Fibroblast of skin of right biceps (primary cell): ENCODE measurements around the gene NAV3.

Experiments used
- DNase-seq: peaks from one replicate; pipeline ENCODE4 v3.0.0-alpha.2; 2013

Gene NAV3

DNA sequence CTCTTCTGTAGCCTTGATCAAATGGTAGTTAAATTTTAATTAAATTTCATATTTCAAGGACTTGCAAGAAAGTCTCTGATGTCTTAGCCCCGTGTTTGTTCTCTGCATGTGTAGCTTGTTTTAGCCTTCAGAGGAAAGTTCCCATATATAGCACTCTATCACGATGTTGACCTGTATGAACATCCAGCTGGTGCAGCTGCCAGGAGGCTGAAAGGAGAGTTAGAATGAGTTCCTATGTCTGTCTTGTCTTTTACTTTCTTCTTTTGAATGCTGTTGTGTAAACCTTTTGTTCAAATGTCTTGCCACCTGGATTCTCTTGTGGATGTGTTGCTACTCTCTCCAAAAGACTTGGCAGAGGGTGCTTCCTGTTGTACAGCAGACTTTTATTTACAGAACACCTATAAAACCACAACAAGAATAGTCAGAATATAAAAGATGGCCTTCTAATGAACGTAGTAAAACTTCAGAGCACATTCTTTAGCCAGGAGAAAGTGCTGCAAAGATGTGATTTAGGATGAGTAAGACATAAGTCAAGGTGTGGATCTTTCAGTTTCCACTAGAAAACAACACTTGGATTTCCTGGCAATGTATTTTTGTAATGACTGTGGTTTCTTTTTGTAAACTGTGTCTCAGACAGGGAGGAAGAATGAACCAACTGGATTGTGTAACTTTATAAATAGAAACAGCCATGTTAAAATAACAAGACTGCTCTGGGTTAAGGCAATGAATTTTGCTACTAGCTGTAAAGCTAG, 17.2 kb downstream of the NAV3 start:
- DNase-seq = peak; percentile 91

DNA sequence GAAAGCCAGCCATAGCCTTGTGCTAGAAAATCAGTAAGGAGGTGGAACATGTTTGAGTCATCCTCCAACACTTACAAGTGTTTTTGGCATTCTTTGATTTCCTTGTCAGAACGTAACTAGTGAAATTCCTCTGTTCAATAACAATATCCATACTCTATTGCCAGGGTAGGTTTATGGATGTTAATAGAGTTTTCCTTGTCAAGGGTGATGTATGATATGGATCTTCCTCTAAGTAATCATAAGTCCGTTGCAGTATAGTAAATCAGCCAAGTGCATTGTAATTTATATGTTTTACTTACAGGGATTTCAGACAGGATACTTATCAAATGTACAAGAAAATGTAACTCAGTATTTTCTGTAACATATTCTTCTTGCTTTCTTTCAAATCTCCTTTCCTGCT, 19.4 kb downstream of the NAV3 start:
- no peak for DNase-seq

DNA sequence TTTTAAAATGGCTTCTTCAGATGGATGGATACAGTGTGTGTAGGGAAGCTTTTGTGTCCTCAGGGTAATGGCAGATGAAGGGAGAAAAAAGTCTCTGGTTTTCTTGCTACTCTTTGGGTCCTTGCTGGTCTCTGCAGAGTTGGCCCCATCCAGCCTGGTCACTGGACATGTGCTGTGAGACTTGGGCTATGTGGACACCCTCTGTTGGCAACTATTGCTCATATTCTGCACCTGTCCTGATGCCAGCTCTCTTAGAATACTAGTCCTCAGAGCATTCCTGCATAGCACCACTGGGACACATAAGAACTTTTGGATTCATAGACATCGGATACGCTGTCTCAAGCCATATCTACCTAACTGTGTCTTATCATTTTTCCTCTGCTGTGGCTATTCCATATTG, 20.0 kb downstream of the NAV3 start:
- DNase-seq = no peak

DNA sequence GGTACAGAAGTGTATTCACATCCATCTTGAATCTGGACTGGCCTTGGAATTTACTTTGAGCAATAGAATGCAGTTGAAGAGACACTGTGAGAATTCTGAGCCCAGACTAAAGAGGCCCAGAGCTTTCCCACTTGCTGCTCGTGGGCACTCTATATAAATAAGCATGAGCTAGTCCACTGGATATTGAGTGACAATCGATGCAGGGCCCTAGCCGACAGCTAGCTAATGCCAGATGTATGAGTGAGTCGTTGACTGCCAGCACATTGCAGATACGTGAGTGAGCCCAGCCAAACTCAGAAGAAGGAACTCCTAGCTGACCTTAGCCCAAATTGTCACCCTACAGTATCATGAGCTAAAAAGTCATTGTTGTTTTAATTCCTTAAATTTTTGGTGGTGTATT, 24.9 kb downstream of the NAV3 start:
- DNase-seq = peak; percentile 43

DNA sequence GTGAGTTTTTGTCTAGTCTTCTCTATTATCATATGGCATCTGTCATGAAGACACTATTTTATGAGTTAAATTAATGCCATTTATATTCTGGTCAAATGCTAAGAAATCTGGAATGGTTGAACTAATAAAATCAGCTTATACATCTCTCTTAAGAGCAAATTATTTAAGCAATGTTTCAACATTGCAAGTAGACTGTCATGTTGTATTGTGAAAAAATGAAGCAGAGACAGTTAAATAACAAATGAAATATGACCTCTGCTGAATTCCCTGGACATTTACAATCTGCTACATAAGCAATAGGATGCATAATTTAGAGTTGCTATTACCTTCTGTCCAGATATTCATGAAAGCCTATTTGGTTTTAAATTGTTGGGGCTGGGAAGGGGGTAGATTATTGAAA, 30.6 kb downstream of the NAV3 start:
- DNase-seq = no peak

DNA sequence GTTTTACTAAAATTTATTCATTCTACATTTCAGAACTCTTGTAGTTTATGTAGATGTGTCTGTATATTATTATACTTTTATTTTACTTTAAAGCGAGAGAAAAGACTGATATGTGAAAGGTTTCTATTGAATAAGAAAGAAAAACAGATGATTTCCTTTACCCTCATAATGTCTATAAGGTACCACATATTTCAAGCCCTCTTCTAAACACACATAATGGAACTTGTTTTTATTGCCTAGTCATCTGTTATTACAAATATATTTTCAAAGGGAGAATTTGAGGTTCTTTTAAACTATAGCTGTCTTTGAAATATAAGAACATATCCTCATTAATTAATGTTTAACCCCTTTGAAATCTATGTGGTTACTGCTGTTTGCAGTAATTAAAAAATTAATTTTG, 34.5 kb downstream of the NAV3 start:
- no peak for DNase-seq

DNA sequence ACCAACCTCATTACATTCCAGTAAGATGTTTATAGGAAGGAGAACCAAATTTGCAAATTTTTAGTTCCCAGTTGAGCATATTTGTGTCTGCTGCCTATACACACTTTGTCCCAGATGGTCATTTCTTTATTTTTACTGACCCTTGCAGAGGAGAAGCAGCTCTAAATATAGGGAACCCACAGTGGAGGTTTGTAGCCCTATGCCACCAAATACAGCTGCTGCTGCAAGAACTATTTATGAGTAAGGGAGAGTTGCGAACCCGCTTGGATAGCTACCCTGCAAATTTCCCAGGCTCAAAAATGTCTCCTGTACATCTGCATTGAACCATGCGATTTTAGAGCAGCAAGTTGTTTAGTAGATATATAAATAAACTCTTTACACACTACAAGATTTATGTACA, 48.2 kb downstream of the NAV3 start:
- no peak for DNase-seq

DNA sequence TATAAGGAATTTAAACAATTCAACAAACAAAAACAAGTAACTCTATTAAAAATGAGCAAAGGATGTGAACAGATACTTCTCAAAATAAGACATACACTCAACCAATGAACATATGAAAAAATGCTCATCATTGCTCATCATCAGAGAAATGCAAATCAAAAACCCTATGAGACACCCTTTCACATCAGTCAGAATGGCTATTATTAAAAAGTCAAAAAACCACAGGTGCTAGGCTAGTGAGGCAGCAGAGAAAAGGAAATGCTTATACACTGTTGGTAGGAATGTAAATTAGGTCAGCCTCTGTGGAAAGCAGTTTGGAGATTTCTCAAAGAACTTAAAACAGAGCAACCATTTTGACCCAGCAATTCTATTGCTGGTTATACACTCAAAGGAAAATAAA, 52.0 kb downstream of the NAV3 start:
- no peak for DNase-seq

DNA sequence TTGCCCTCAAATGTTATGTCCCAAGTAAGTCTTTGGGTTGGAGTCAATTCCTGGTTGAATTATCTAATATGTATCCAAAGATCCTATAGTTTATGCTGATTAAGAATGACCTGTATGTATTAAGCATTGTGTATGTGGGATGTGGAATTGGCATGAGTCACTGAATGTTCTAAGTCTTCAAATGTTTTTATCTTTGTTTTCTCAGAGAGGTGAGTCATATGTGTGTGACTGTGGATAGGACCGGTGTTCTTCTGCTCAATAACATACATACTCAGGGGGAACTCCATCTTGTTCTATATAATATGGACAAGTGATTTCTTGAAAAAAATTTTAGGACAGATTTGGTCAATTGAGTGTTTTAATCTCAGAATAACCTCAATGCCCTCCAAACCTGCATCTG, 57.9 kb downstream of the NAV3 start:
- DNase-seq = peak; percentile 76

DNA sequence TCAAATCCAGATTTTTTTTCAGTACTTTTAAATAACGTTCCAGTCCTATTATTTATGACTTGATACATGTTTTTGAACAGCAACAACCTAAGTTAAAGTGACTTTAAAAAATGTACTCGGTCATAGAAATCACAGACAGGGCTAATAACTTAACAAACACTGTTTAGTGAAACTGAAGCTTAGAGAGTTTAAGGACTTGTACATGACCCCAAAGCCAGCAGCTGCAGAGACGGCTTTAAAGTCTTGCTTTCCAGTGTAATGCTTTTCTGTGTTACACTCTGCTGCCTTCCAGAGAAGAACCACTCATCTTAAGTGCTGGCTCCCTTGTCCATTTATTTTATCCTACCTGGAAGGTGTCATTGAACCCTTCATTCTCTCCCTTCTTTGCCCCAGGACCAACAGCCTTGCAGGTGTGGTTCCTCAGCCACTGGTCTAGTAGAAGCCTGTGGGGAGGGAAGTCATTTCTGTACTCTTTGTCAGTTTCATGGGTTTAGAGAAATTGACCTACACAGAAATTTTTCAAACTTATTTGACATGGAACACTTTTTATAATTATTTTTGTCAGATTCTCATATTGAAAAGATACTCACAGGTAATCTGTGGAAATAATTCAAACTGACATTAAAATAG, 60.9 kb downstream of the NAV3 start:
- DNase-seq = no peak

DNA sequence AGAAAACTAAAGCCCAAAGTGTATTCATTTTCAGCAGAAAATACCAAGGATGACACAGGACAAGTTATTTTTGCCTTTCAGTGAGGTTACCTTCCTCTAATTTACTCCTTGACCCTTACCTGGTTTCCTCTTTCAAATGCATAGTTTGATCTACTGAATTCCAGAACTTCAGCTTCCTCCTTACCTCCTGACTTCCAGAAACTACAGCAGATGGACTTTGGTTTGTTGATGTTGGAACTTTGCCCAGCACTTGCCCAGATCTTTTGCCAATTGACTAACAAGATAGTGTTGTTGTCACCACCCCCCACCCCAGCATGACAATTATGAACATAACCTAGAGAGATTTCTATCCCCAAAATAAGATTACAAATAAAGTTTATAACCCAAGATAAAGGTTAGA, 63.2 kb downstream of the NAV3 start:
- peak; percentile 12 for DNase-seq

DNA sequence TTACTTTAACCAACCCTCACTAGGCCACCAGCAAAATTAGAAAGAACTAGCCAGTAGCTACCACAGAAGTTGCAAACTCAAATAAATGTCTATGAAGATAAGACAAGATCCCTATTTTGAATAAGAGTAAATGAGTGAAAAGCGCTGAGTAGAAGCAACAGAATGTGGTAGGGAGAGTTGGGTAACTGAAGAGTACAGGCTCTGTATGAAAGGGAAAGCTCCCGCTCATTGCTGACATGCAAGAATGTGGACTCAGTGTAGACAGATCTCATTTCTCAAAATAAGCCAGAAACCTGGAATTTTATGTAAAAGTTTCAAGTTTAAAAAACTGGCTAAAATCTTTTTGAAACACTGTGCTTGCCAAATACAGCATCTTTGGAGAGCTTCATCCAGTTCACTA, 63.9 kb downstream of the NAV3 start:
- DNase-seq = no peak

DNA sequence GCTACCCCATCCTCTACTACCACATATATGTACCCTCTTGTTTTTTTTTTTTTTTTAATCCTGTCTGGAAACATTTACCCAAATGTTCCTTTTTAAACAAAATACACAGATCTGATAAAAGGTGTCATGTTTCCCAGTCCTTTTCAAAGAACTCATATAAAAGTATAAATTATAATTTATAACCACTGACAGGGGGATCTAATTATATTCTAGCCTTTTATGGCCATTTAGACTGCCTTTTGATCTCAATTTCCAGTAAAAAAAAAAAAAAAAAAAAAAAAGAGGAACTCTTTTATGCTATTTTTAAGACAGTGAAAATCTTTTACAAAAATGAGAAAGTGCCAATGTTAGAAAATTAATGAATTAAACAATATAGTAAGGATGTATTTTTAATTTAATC, 65.0 kb downstream of the NAV3 start:
- no peak for DNase-seq

DNA sequence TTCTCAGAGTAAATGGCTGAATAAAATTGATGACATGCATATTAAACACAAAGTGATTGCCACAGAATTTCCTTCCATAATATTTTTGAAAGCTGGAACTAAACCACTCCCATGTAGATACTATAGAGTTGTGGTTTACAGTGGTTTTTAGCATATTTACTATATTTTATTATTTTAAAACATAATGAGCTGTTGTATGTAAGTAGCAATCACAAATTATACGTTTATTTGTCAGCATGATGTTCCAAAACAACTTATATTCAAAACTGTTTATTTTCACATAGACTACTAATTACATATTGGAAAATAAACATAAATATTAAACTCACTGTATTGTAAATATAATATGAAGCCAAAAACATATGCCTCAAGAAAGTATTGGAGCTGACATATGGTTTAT, 77.2 kb downstream of the NAV3 start:
- DNase-seq = no peak

DNA sequence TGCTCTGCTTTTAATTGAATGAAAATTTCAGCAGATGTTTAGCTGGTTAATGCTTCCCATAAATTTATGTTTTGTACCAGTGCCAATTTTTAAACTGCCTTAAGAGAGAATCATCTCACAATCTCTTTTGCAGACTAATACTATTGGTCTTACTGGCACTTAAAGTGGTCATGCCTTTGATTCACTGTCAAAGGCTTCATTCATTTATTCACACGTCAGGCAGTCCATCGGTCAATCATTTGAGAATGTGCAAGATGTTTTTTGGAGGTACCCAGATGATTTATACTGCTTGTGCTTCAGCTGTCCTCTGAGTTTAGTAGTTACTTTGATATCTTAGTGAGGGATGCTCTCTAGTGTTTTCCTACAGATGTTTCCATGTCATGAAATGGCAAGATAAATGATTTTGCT, 83.4 kb downstream of the NAV3 start:
- peak; percentile 14 for DNase-seq

DNA sequence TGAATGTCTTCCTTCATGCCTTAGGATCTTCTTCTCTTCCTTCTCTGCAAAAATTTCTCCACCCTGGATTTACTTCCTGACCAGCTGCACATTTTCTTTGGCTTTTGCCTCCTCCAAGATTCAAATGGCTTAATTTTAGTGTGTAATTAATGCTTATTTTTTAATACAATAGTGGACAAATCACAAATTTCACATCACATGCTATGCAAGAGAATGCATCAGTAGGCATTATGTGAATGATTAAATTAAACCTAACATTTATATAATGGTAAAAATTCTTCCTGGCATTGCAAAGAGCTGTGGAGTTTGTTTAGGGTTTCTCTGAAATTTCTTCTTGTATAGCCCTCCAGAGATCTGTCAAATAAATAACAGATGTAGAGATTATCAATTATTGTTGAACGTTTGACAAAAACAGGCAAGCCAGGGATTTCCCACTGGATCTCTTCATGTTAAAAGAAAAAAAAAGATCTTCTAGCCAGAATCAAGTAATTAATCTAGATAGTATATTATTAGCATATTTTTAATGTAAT, 84.4 kb downstream of the NAV3 start:
- no peak for DNase-seq

DNA sequence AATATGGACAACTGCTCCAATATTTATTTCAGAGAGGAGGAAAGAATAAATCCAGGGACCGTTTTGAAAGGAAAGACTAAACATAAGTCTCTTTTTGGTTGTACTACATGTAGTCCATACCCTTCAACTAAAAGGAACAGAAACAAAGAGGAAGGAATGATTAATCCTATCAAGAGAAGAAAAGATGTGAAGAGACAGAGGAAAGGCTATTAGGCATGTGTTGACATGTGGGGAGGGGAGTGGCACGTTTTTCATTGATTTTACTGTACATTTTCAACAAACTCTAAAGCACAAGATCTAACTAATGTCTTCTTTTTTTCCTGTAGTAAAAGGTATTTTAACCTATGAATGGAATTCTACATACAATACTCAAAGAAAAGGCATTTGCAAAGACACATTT, 85.6 kb downstream of the NAV3 start:
- DNase-seq = no peak

DNA sequence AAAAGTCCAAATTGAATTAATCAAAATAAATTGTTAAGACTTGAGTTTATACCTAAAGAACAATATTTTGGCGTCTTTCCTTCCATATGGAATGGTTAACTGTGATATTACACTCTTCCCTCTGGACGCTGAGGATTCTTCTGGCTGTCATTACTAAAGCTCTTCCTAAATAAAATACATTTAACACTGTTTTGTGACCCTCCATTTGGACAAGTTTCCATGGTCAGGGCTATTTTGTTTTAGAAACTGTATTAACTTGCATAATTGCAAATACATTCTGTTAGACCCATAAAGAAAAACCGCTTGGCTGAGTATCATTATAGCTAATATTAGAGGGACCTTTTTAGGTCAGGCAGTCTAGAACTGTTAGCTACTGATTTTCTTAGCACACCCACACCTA, 87.4 kb downstream of the NAV3 start:
- DNase-seq = no peak

DNA sequence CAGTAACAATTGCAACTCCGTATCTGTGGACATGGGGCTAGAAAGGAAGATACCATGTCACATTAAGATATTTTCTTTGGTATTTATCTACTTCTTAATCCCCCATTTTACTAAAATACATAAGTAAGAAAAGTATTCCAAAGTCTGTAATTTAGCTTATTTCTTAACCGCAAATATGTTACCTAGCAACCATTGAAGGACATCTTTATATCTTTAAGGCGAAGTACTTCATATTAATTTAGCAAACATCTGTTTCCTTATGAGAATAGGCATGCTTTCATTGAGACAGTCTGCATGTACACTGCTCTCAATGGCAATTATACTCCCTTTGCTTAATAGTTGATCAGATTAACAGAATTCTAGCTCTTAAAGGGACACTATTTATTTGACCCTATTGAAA, 88.8 kb downstream of the NAV3 start:
- DNase-seq = no peak

DNA sequence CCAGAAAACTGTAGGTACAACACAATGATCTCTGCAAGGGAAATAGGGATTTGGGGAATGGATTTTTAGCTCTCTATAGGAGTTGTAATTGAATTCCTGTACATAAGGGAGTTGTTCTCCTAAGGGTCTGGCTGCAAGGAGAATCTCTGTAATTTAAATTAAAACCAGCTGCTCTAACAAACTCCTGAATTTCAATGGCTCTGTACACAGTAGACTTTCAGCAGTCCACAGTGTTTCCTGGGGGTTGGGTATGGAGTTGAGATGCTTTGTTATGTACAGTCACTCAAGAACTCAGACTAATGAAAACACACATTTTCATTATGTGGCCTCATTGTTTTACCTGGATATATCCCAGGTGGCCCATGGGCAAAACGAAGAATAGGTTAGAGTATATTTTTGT, 93.2 kb downstream of the NAV3 start:
- peak; percentile 87 for DNase-seq

DNA sequence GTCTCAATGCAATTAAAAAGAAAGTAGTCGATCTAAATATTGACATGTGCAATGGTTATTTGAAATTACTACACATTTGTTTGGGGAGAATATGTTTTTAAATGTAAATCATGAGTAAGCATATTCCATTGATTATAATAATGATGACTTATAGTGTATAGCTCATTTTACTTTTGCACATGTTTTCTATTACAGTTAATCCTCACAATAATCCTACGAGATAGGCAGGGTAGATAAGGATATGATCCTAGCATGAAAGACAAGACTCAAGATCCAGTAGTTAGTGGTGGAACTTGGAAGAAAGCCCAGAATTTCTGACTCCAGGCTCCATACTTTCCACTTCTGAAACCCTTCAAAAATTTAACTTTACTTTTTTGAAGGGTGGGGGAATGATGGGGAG, 94.0 kb downstream of the NAV3 start:
- DNase-seq = peak; percentile 94

DNA sequence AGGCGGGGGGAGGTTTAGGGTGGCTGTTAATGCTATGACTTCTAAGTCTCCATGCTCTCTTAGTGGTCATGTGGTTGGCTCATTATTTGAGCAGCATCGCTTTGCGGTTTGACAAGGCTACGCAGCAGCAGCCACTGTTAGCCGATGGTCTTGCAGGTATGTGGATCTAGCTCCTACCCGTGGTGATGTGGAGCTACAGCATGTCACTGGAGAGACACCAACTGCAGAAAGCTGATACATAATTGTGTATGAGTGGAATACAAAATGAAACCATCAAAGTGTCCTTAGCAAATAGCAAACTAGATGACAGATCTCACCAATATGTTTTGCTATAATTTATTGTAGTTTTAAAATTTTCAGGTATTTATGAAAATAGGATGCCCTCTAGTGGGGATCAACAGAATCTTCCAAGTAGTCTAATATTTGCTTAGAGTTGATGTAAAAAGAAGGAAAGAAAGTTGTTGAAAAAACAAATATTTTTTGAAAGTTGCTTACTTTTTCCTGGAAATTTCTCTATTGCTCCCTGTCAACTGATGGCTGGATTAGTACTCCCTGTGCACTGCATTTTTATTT, 94.9 kb downstream of the NAV3 start:
- DNase-seq = peak; percentile 97

DNA sequence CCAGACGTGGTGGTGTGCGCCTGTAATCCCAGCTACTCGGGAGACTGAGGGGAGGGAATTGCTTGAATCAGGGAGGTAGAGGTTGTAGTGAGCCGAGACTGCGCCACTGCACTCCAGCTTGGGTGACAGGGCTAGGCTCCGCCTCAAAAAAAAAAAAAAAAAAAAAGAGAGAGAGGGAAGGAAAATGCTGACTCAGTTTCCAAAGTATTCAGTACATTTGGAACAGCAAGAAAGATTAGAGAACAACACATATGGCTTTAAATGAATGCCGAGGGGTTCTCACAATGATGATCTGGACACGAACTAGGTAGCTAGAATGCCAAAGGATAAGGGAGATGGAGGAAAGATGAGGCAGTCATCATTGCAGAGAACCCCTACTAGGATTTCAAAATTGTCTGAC, 97.4 kb downstream of the NAV3 start:
- no peak for DNase-seq

DNA sequence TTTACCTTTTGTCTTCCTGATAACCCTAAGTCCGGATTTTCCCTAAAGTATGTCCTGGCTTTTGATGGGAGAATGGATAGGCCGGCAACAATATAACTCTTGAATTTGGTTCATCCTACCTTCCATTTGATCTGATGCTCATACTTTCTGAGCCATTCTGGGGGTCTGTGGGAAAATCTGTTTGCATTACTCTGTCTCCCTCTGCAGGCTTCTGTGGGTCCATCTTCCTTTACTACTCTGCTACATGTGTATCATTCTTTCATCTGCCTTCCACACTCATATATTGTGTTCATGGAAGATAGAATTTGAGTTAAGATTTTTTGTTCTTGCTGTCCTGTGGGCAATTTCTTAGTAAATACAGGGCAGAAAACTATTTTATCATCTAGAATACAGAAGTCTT, 101.5 kb downstream of the NAV3 start:
- no peak for DNase-seq
